Gastroesophageal sphincter (tissue), 4 donors: ENCODE data around the gene PCMT1. TPM values are rescaled to one million over a fixed set of nuclear protein-coding genes. Genes with fewer than 3 reads are reported as not detected.
"Not testable (repeated sequence)": the region's sequence is repeated elsewhere in the genome, so short reads cannot be mapped to it uniquely, and the experiment has no call there.

Source experiments
- ATAC-seq: fragments of 150-250 bp; one replicate; pipeline ENCODE4 v1.9.1; 2016; ENCODE audit warnings: mild to moderate bottlenecking, moderate library complexity
- H3K27ac ChIP-seq, 4 donors: fragments of 200-600 bp; sonication (generic) in 3 of 4; 1 replicate in 3 of 4; 2 replicates in 1 of 4; pipeline ENCODE4 v1.5.1; 2016 to 2019
- H3K27me3 ChIP-seq: fragments of 200-600 bp; sonication (generic); one replicate; pipeline ENCODE4 v1.5.1; 2019
- H3K36me3 ChIP-seq, 2 donors: fragments of 200-600 bp; sonication (generic); one replicate each; pipeline ENCODE4 v1.5.1; 2019; ENCODE audit warnings: control low read depth in 1 of 2
- H3K4me1 ChIP-seq, 3 donors: fragments of 200-600 bp; sonication (generic); 1 replicate in 2 of 3; 2 replicates in 1 of 3; pipeline ENCODE4 v1.5.1; 2016 to 2019; ENCODE audit warnings: control low read depth in 2 of 3
- H3K4me3 ChIP-seq, 2 donors: fragments of 200-600 bp; sonication (generic); one replicate each; pipeline ENCODE4 v1.5.1; 2019; ENCODE audit warnings: mild to moderate bottlenecking in 1 of 2, moderate library complexity in 1 of 2
- H3K9me3 ChIP-seq, 3 donors: fragments of 200-600 bp; sonication (generic); one replicate each; pipeline ENCODE4 v1.5.1; 2017 to 2019; ENCODE audit warnings: control low read depth in 2 of 3
- CTCF ChIP-seq, 4 experiments: fragments of 200-600 bp in 2 of 4; fragments of 450-650 bp in 2 of 4; sonication (generic) in 1 of 4; IDR thresholded peaks; one replicate each; pipeline ENCODE4 v1.5.1; 2017 to 2019; ENCODE audit warnings: antibody characterized with exemption in 4 of 4, mild to moderate bottlenecking in 2 of 4, moderate library complexity in 2 of 4
- EP300 ChIP-seq: sonication (generic); formaldehyde crosslinking; IDR thresholded peaks from one replicate; pipeline ENCODE4 v1.6.1; 2017; ENCODE audit warnings: antibody characterized with exemption, mild to moderate bottlenecking
- POLR2A ChIP-seq, 2 donors: fragments of 450-650 bp; IDR thresholded peaks; one replicate each; pipeline ENCODE4 v1.6.1; 2017; ENCODE audit warnings: antibody characterized with exemption in 2 of 2, mild to moderate bottlenecking in 2 of 2, moderate library complexity in 1 of 2
- POLR2AphosphoS5 ChIP-seq: sonication (generic); formaldehyde crosslinking; IDR thresholded peaks from one replicate; pipeline ENCODE4 v1.6.1; 2017; ENCODE audit warnings: antibody characterized with exemption
- WGBS, 2 donors: methylation state at CpG; one replicate each; pipeline ENCODE4 v1.1.5; 2018; ENCODE audit warnings: low coverage in 1 of 2; 5-methylcytosine and 5-hydroxymethylcytosine counted together
- total RNA-seq, 4 donors: library from RNA; depleted of rRNA; stranded (reverse); fragments of >200 nt; gene quantifications; one replicate each; pipeline ENCODE4 v1.1.0, GENCODE V29; 2016

PCMT1 gene
- total RNA-seq, 4 donors from 2014 or later = 105 to 140 (median 120) TPM

DNA sequence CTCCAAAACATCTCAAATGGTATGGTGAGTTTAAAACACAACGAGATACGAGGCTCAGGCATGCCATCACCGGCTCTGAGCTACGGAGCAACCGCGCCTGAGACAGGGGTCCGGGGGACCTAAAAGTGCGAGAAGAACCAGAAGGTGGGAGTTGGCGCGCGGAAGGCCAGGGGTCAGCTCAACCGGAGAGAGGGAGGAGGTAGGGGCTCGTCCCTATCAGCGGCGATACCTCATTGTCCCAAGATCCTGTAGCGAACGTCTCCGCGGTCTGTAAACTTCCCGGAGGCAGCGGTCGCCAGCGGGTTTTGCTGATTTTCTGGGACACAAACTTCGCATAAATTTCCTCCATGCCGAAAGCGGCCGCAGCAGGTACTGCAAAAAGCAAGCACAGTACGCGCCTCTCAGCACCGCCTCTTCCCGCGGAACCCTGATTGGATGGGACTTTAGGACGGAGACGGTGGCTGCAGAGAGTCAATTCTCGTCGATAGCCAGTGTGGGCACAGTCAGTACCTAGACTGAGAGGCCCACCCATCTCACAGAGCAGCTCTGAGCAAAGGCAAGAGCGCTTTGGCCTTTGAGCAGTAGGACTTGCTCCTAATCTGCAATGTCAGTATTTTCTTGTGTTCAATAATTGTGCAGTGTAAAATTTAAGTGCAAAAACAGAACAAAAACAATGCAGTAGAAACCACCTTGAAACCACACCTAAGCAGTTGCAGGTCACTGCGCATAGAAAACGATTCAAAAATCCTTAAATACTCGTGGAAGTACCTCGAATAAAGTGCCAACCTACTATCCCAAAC lies 3.2 kb upstream of the PCMT1 start, which contains the start of gene NUP43:
Gene NUP43, minus strand, starts transcription at position 383 of the 800 bp plus-strand sequence. Its CDS starts 34 bp downstream, at position 349.
- no peaks in the 10 kb centered on the region for H3K9me3 ChIP-seq
- H3K4me1 ChIP-seq = peaks cover 0 to 37% (median 16%) of the 10 kb centered on the region in 3 donors
- peak; percentile 76 for ATAC-seq
- WGBS, 2 donors = 5 to 16% methylated on average over 14 to 28 of the region's 41 CpGs
- peak within 1 kb of the TSS; percentile 45 to 87 (median 83) for H3K27ac ChIP-seq
- peak within 1 kb of the TSS; percentile 69 for H3K4me3 ChIP-seq
- TF ChIP-seq EP300 = no peak
- peak; percentile 32 to 83 (median 76) for TF ChIP-seq CTCF (IDR thresholded peaks at IDR 0.05)
- peak; percentile 22 to 38 for TF ChIP-seq POLR2A (IDR thresholded peaks at IDR 0.05)
- TF ChIP-seq POLR2AphosphoS5 = peak; percentile 88
- peaks cover 0 to 23% of the 10 kb centered on the region in 2 donors for H3K36me3 ChIP-seq
- no peaks in the 10 kb centered on the region for H3K27me3 ChIP-seq

GRCh38 chr6:149749082-149749593 lies 403 bp upstream of the PCMT1 start:
- H3K36me3 ChIP-seq, H3K9me3 ChIP-seq, H3K27me3 ChIP-seq: not testable (repeated sequence)
- Histone ChIP-seq H3K4me3 (peak overlapping the region; percentile 70 to 96), H3K4me1 (peaks cover 0 to 65% (median 20%) of the 10 kb centered on the region in 3 donors), H3K27ac (peak overlapping the region; percentile 68 to 92 (median 86))
- peak; percentile 0 for ATAC-seq
- no CpG with 5 or more reads among the region's 38 CpGs for WGBS, 2 donors

GRCh38 chr6:149750136-149750609 lies 632 bp downstream of the PCMT1 start:
- Histone ChIP-seq H3K9me3 (no peaks in the 10 kb centered on the region), H3K4me3 (peak overlapping the region; percentile 70 to 96), H3K36me3 (no peaks in the 10 kb centered on the region), H3K27me3 (no peaks in the 10 kb centered on the region), H3K27ac (peak overlapping the region; percentile 68 to 92 (median 86)), H3K4me1 (peaks cover 0 to 62% (median 20%) of the 10 kb centered on the region in 3 donors)
- WGBS, 2 donors = 0% methylated on average over 3 to 14 of the region's 25 CpGs
- TF ChIP-seq EP300 (no peak), POLR2AphosphoS5 (no peak)
- ATAC-seq = no peak

- Histone ChIP-seq H3K9me3 (no peaks in the 10 kb centered on the region), H3K27ac (no peak overlapping the region), H3K4me3 (peak overlapping the region in 1 of 2 donors; percentile 96), H3K4me1 (peaks cover 0 to 59% (median 15%) of the 10 kb centered on the region in 3 donors), H3K36me3 (no peaks in the 10 kb centered on the region), H3K27me3 (no peaks in the 10 kb centered on the region)
- TF ChIP-seq POLR2AphosphoS5 (no peak), POLR2A (IDR thresholded peaks at IDR 0.05) (no peak), EP300 (no peak), CTCF (IDR thresholded peaks at IDR 0.05) (no peak)
- 87 to 89% methylated on average over 3 to 4 of the region's 8 CpGs for WGBS, 2 donors
- no peak for ATAC-seq
Observed at GRCh38 chr6:149751239-149751638, 1.7 kb downstream of the PCMT1 start.

- not testable (repeated sequence) for H3K27me3 ChIP-seq, H3K9me3 ChIP-seq, H3K36me3 ChIP-seq, ATAC-seq, H3K4me3 ChIP-seq, H3K27ac ChIP-seq
- 94 to 100% methylated on average over 1 to 4 of the region's 5 CpGs for WGBS, 2 donors
- peaks cover 0 to 54% (median 12%) of the 10 kb centered on the region in 3 donors for H3K4me1 ChIP-seq
Observed at GRCh38 chr6:149751920-149752319, 2.4 kb downstream of the PCMT1 start.

DNA sequence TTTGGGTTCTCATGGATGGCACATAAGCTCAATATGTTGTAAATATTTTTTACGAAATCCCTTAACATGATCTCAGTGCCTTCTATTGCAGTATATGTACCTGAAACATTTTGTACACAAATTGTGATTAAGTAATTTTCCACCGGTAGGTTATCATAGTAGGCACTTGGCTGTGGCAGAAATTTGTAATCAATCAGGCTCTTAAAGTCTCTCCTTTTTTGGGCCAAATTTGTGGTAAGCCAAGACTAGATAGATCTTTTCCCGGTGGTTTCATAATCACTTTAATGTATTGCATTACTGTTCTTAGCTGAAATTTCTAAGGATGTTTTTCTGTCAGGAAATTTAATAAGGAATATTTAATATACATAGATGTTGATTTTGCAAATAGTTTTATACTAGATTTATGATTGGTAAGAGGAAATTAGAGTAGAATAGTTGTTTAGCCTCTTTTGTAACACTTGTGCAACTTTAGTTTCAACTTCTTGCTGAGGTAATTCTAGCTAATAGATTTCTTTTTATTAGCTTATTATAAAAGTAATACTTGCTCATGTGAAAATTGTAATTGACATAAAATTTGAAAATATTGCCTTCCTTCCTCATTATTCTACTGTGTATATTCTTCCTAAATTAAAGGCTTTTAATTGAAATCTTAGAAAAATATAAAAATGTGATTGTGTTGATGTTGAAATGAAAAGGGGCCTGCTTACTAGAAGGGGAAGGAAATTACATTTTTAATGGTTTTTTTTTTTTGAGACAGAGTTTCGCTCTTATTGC lies 3.2 kb downstream of the PCMT1 start:
- Histone ChIP-seq H3K9me3 (no peaks in the 10 kb centered on the region), H3K27ac (no peak overlapping the region), H3K36me3 (no peaks in the 10 kb centered on the region), H3K4me1 (peaks cover 0 to 56% (median 12%) of the 10 kb centered on the region in 3 donors), H3K27me3 (no peaks in the 10 kb centered on the region), H3K4me3 (no peak overlapping the region)
- no peak for ATAC-seq
- no peak for TF ChIP-seq EP300
- no peak for TF ChIP-seq CTCF (IDR thresholded peaks at IDR 0.05)
- no peak for TF ChIP-seq POLR2AphosphoS5
- WGBS, 2 donors = 77 to 84% methylated on average over 4 of the region's 4 CpGs

DNA sequence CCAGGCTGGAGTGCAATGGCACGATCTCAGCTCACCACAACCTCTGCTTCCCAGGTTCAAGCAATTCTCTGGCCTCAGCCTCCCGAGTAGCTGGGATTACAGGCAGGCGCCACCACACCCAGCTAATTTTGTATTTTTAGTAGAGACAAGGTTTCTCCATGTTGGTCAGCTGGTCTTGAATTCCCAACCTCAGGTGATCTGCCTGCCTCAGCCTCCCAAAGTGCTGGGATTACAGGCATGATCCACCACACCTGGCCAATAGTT lies 3.8 kb downstream of the PCMT1 start:
- not testable (repeated sequence) for H3K36me3 ChIP-seq, H3K9me3 ChIP-seq, H3K27me3 ChIP-seq, H3K4me3 ChIP-seq, ATAC-seq, H3K27ac ChIP-seq
- WGBS, 2 donors = 85 to 100% methylated on average over 1 to 3 of the region's 3 CpGs
- peaks cover 0 to 58% (median 12%) of the 10 kb centered on the region in 3 donors for H3K4me1 ChIP-seq
